HepG2 (cell line): ENCODE data around the gene SUV39H2. TPM values are rescaled to one million over a fixed set of nuclear protein-coding genes. Genes with fewer than 3 reads are reported as not detected.

Experiments
- E2F5 ChIP-seq: sonication (generic); formaldehyde crosslinking; conservative IDR thresholded peaks from 2 replicates; pipeline ENCODE4 v1.4.0; 2020; ENCODE audit warnings: missing genetic modification reagents
- ETS1 ChIP-seq: sonication (generic); formaldehyde crosslinking; IDR thresholded peaks from 2 replicates; pipeline ENCODE4 v1.4.0; 2020; ENCODE audit warnings: missing genetic modification reagents
- GTF3A ChIP-seq: sonication (generic); formaldehyde crosslinking; conservative IDR thresholded peaks from 2 replicates; pipeline ENCODE4 v1.4.0; 2020; ENCODE audit warnings: mild to moderate bottlenecking, missing genetic modification reagents
- HIVEP1 ChIP-seq: sonication (generic); formaldehyde crosslinking; IDR thresholded peaks from 2 replicates; pipeline ENCODE4 v1.4.0; 2020; ENCODE audit warnings: mild to moderate bottlenecking, missing genetic modification reagents
- IRF2 ChIP-seq: IDR thresholded peaks from 2 replicates; pipeline ENCODE4 v1.6.1; 2018; ENCODE audit warnings: missing genetic modification reagents, missing compliant biosample characterization
- KDM2A ChIP-seq: sonication (generic); formaldehyde crosslinking; IDR thresholded peaks from 2 replicates; pipeline ENCODE4 v1.4.0; 2020; ENCODE audit warnings: low read depth, missing genetic modification reagents, borderline replicate concordance
- NONO ChIP-seq, 2 experiments: fragments of 450-650 bp in 1 of 2; sonication (generic) in 1 of 2; formaldehyde crosslinking in 1 of 2; IDR thresholded peaks in 1 of 2; conservative IDR thresholded peaks in 1 of 2; 2 replicates each; pipeline versions ENCODE4 v1.6.1 to v1.8.0; 2017 to 2022; ENCODE audit warnings: mild to moderate bottlenecking in 1 of 2, missing genetic modification reagents in 1 of 2, moderate library complexity in 1 of 2
- POLR2AphosphoS2 ChIP-seq: IDR thresholded peaks from 2 replicates; pipeline ENCODE4 v1.6.1; 2011; ENCODE audit warnings: low read depth, low read length, improper control_type of control experiment
- POLR2G ChIP-seq: fragments of 200-400 bp; formaldehyde crosslinking; IDR thresholded peaks from 2 replicates; pipeline ENCODE4 v1.6.1; 2018; ENCODE audit warnings: mild to moderate bottlenecking, low read depth, low read length, moderate library complexity
- SKIL ChIP-seq: sonication (generic); formaldehyde crosslinking; IDR thresholded peaks from 2 replicates; pipeline ENCODE4 v1.8.0; 2022; ENCODE audit warnings: missing genetic modification reagents, mild to moderate bottlenecking, moderate library complexity, borderline replicate concordance
- UBTF ChIP-seq: sonication (generic); formaldehyde crosslinking; IDR thresholded peaks from 2 replicates; pipeline ENCODE4 v1.4.0; 2020; ENCODE audit warnings: mild to moderate bottlenecking, missing genetic modification reagents
- ZNF142 ChIP-seq: sonication (generic); formaldehyde crosslinking; IDR thresholded peaks from 2 replicates; pipeline ENCODE4 v1.4.0; 2020; ENCODE audit warnings: missing genetic modification reagents
- ZNF552 ChIP-seq: sonication (generic); formaldehyde crosslinking; IDR thresholded peaks from 2 replicates; pipeline ENCODE4 v1.9.0; 2022; ENCODE audit warnings: missing genetic modification reagents, mild to moderate bottlenecking, borderline replicate concordance
- ZNF740 ChIP-seq: sonication (generic); formaldehyde crosslinking; IDR thresholded peaks from 2 replicates; pipeline ENCODE4 v1.4.0; 2020; ENCODE audit warnings: missing genetic modification reagents
- polyA plus RNA-seq, 8 experiments: library from polyadenylated mRNA; depleted of rRNA in 3 of 8; stranded (reverse) in 7 of 8; unstranded in 1 of 8; fragments of >200 nt; fragmentation: Illumina TruSeq in 4 of 8; extraction: Trizol in 4 of 8; gene quantifications; 2 replicates each; pipeline versions ENCODE4 v1.2.1 to v1.2.3, GENCODE V29; 2011 to 2016; ENCODE audit warnings: low read depth in 4 of 8, missing spikeins in 1 of 8, mixed read lengths in 1 of 8; ENCODE audit not compliant: insufficient read depth in 1 of 8
- total RNA-seq, 5 experiments: library from RNA; depleted of rRNA; stranded (reverse); fragments of >200 nt; fragmentation: Illumina TruSeq; extraction: Trizol; gene quantifications; 2 replicates each; pipeline ENCODE4 v1.2.3, GENCODE V29; 2016; ENCODE audit warnings: low read depth in 1 of 5

SUV39H2 gene
- total and polyA plus RNA-seq, 2 of the 13 experiments (the other 11 are each of a cell fraction or from before 2014, with no cell fraction given), result 9.0 to 44.3 TPM

GRCh38 chr10:14879124-14879927 is 660 bp downstream of the SUV39H2 start (continued):
- no peak for TF ChIP-seq E2F5 (CRISPR knock-in tag)
- no peak for TF ChIP-seq ETS1 (CRISPR knock-in tag)
- TF ChIP-seq KDM2A (CRISPR knock-in tag), result peak; percentile 37; the same call in 1 of the 2 replicates
- TF ChIP-seq GTF3A (CRISPR knock-in tag), result no peak
- no peak for TF ChIP-seq SKIL (CRISPR knock-in tag)
- TF ChIP-seq HIVEP1, result no peak
- TF ChIP-seq POLR2AphosphoS2, result no peak
- 0 out of 2 replicates have a peak, but pooled peaks have one; percentile 26 for TF ChIP-seq ZNF740
- TF ChIP-seq ZNF142, result no peak
- TF ChIP-seq ZNF552, result no peak
- TF ChIP-seq POLR2G, result no peak
- TF ChIP-seq UBTF, result no peak
- no peak for TF ChIP-seq NONO (IDR thresholded peaks at IDR 0.05)
- TF ChIP-seq NONO (CRISPR knock-in tag; conservative IDR thresholded peaks at IDR 0.05), result 0 out of 2 replicates have a peak, but pooled peaks have one; percentile 24
- no peak for TF ChIP-seq IRF2
